DND-41 (cell line): ENCODE measurements around the gene TNRC6B.

Experiments used
- EZH2 ChIP-seq: IDR thresholded peaks from 3 replicates; pipeline ENCODE4 v1.6.1; 2012; ENCODE audit warnings: borderline replicate concordance, low read depth, mild to moderate bottlenecking, moderate library complexity, low read length, inconsistent platforms; ENCODE audit not compliant: severe bottlenecking
- TF ChIP-seq, protein P1 (sequence below): IDR thresholded peaks from 2 replicates; pipeline ENCODE4 v1.5.1; 2012; ENCODE audit warnings: borderline replicate concordance, low read length, moderate library complexity, mild to moderate bottlenecking; ENCODE audit not compliant: poor library complexity, severe bottlenecking; ENCODE audit errors: extremely low read depth

DNA sequence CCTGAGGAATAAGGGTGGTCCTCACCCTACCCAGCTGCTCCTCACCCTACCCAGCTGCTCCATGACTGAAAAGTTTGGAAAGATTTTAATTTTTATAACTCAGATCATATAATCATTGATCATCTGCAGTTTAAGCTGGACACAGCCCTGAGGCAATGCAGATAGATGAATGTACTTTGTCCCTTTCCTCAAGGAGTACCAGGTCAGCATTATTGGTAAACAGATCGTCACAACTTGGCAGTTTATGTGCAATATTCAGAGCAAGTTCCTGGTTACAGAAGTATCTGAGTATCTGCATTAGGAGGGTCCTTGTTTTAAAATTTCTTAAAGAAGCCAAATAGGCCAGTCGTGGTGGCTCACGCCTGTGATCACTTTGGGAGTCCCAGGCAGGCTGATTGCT, 3.6 kb downstream of the TNRC6B start:
- TF ChIP-seq, protein P1, sequence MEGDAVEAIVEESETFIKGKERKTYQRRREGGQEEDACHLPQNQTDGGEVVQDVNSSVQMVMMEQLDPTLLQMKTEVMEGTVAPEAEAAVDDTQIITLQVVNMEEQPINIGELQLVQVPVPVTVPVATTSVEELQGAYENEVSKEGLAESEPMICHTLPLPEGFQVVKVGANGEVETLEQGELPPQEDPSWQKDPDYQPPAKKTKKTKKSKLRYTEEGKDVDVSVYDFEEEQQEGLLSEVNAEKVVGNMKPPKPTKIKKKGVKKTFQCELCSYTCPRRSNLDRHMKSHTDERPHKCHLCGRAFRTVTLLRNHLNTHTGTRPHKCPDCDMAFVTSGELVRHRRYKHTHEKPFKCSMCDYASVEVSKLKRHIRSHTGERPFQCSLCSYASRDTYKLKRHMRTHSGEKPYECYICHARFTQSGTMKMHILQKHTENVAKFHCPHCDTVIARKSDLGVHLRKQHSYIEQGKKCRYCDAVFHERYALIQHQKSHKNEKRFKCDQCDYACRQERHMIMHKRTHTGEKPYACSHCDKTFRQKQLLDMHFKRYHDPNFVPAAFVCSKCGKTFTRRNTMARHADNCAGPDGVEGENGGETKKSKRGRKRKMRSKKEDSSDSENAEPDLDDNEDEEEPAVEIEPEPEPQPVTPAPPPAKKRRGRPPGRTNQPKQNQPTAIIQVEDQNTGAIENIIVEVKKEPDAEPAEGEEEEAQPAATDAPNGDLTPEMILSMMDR, result no peak
- no peak for TF ChIP-seq EZH2
